Brain microvascular endothelial cell (primary cell): ENCODE measurements around the gene DBN1.

ENCODE experiments used
- DNase-seq: peaks from one replicate; pipeline ENCODE4 v3.0.0-alpha.2; 2020
- H3K27ac ChIP-seq: fragments of 250-450 bp; sonication (Bioruptor Pico); 2 replicates; pipeline ENCODE4 v1.5.1; 2020; ENCODE audit warnings: mild to moderate bottlenecking, moderate library complexity
- H3K27me3 ChIP-seq: fragments of 250-450 bp; sonication (Bioruptor Pico); replicated peaks from 2 replicates; pipeline ENCODE4 v1.5.1; 2020; ENCODE audit warnings: mild to moderate bottlenecking
- H3K36me3 ChIP-seq: fragments of 250-450 bp; sonication (Bioruptor Pico); replicated peaks from 2 replicates; pipeline ENCODE4 v1.5.1; 2020; ENCODE audit warnings: mild to moderate bottlenecking
- H3K4me3 ChIP-seq: 2 replicates; pipeline ENCODE4 v1.5.1; 2011; ENCODE audit warnings: low read depth, mild to moderate bottlenecking, control low read depth, low read length, moderate library complexity
- CTCF ChIP-seq: IDR thresholded peaks from 2 replicates; pipeline ENCODE4 v1.5.1; 2011; ENCODE audit warnings: low read depth, mild to moderate bottlenecking, moderate library complexity, low read length, control low read depth, inconsistent platforms; ENCODE audit errors: missing control alignments
- in situ Hi-C: cut with HindIII; loops from 2 replicates; pipeline ENCODE4 v1.10.0; 2017; ENCODE audit warnings: low sequenced_read_pairs, low pct_ligation_motif_present

Gene DBN1

GRCh38 chr5:177478711-177479646 lies 5.5 kb upstream of the DBN1 start:
- no peak overlapping the region for H3K4me3 ChIP-seq
- DNase-seq = peak; percentile 15
- in situ Hi-C loops = no loop called here

GRCh38 chr5:177477701-177478477 lies 4.5 kb upstream of the DBN1 start:
- in situ Hi-C loops = no loop called here
- H3K36me3 ChIP-seq = peaks cover 25% of the 10 kb centered on the region
- TF ChIP-seq CTCF = no peak
- no peak overlapping the region for H3K4me3 ChIP-seq
- H3K27me3 ChIP-seq = no peaks in the 10 kb centered on the region
- DNase-seq = peak; percentile 25
- H3K27ac ChIP-seq = no peak overlapping the region

More at GRCh38 chr5:177478711-177479646, 5.5 kb upstream of the DBN1 start:
- TF ChIP-seq CTCF = no peak
- H3K27ac ChIP-seq = peak overlapping the region; percentile 17
- no peaks in the 10 kb centered on the region for H3K27me3 ChIP-seq
- peaks cover 36% of the 10 kb centered on the region for H3K36me3 ChIP-seq

GRCh38 chr5:177476531-177477233 lies 3.2 kb upstream of the DBN1 start:
- peak; percentile 49 for DNase-seq
- Histone ChIP-seq H3K27ac (no peak overlapping the region), H3K36me3 (peaks cover 18% of the 10 kb centered on the region), H3K4me3 (no peak overlapping the region), H3K27me3 (no peaks in the 10 kb centered on the region)
- no peak for TF ChIP-seq CTCF
- in situ Hi-C loops = no loop called here

- Histone ChIP-seq H3K27me3 (no peaks in the 10 kb centered on the region), H3K27ac (no peak overlapping the region), H3K4me3 (no peak overlapping the region), H3K36me3 (peaks cover 17% of the 10 kb centered on the region)
- in situ Hi-C loops = no loop called here
- no peak for TF ChIP-seq CTCF
- peak; percentile 10 for DNase-seq
Observed at GRCh38 chr5:177475563-177476427, 2.4 kb upstream of the DBN1 start.

- no peak for TF ChIP-seq CTCF
- H3K27me3 ChIP-seq = no peaks in the 10 kb centered on the region
- H3K36me3 ChIP-seq = peaks cover 21% of the 10 kb centered on the region
- H3K27ac ChIP-seq = no peak overlapping the region
- DNase-seq = peak; percentile 9
- no peak overlapping the region for H3K4me3 ChIP-seq
- in situ Hi-C loops = no loop called here
Observed at GRCh38 chr5:177474846-177475562, 1.6 kb upstream of the DBN1 start.
